ENCODE results near the gene ADGRG1.

DNA sequence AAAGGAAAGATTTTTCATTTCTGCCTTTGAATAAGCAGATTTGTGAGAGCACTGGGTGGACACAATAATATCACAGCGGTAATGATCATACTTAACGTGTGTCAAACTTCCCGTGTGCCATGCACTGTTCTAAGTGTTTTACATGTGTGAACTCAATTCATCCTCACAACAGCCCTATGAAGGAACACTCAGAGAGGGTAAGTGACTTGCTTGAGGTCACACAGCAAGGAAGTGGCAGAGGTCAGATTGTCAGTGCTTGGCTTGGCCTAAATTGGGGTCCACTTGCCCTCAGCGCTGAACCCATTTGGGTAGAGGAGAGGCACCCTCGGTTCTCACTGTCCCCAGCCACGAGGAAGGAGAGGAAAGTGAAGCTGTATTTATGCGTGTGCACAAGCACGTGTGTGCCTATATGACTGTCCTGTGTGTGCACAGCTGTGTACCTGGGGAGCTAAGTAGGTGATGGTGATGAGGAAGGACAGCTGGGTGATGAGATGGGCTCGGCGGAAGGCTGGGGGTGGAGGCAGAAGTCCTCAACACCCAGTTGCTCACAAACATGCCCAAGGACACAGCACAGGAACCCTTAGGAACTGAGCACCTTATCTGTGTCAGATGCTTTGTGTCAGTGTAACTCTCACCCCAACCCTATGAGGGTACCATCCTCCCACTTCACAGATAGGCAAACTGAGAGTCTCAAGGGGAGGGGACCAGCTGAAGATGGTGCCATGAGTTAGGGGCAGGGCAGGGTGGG is 29.9 kb downstream of the ADGRG1 start:
- TF ChIP-seq, protein P1, sequence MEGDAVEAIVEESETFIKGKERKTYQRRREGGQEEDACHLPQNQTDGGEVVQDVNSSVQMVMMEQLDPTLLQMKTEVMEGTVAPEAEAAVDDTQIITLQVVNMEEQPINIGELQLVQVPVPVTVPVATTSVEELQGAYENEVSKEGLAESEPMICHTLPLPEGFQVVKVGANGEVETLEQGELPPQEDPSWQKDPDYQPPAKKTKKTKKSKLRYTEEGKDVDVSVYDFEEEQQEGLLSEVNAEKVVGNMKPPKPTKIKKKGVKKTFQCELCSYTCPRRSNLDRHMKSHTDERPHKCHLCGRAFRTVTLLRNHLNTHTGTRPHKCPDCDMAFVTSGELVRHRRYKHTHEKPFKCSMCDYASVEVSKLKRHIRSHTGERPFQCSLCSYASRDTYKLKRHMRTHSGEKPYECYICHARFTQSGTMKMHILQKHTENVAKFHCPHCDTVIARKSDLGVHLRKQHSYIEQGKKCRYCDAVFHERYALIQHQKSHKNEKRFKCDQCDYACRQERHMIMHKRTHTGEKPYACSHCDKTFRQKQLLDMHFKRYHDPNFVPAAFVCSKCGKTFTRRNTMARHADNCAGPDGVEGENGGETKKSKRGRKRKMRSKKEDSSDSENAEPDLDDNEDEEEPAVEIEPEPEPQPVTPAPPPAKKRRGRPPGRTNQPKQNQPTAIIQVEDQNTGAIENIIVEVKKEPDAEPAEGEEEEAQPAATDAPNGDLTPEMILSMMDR (conservative IDR thresholded peaks at IDR 0.05; ENCODE audit: low read length) = no peak
- TF ChIP-seq EZH2phosphoT487 (IDR thresholded peaks at IDR 0.05; ENCODE audit: borderline replicate concordance, low read depth, low read length) = no peak

Measured in OCI-LY7 (cell line).